GM12878 (cell line): ENCODE results near the gene DNAAF8. TPM values are rescaled to one million over a fixed set of nuclear protein-coding genes. Genes with fewer than 3 reads are reported as not detected.

ENCODE experiments used
- BMI1 ChIP-seq: fragments of 450-650 bp; IDR thresholded peaks from 2 replicates; pipeline ENCODE4 v1.6.1; 2016; ENCODE audit warnings: mild to moderate bottlenecking, moderate library complexity, borderline replicate concordance
- CBX3 ChIP-seq: fragments of 200-600 bp; sonication (generic); IDR thresholded peaks from 2 replicates; pipeline ENCODE4 v1.6.1; 2016; ENCODE audit warnings: low read depth, borderline replicate concordance
- CBX5 ChIP-seq: sonication (generic); IDR thresholded peaks from 2 replicates; pipeline ENCODE4 v1.6.1; 2016; ENCODE audit warnings: low read depth, moderate library complexity, mild to moderate bottlenecking, inconsistent platforms
- DPF2 ChIP-seq: fragments of 450-650 bp; IDR thresholded peaks from 2 replicates; pipeline ENCODE4 v1.6.1; 2017; ENCODE audit warnings: mild to moderate bottlenecking
- EGR1 ChIP-seq, 2 experiments: IDR thresholded peaks; 1 replicate in 1 of 2; 2 replicates in 1 of 2; pipeline ENCODE4 v1.6.1; 2011 to 2012; ENCODE audit warnings: low read depth in 2 of 2, low read length in 2 of 2, borderline replicate concordance in 1 of 2, mild to moderate bottlenecking in 1 of 2, moderate library complexity in 1 of 2
- ETV6 ChIP-seq, 2 experiments: fragments of 450-650 bp in 1 of 2; IDR thresholded peaks in 1 of 2; conservative IDR thresholded peaks in 1 of 2; 2 replicates each; pipeline ENCODE4 v1.6.1; 2014; ENCODE audit warnings: antibody characterized with exemption in 1 of 2, borderline replicate concordance in 1 of 2, low read depth in 1 of 2, mild to moderate bottlenecking in 1 of 2, moderate library complexity in 1 of 2
- GABPA ChIP-seq: IDR thresholded peaks from 2 replicates; pipeline ENCODE4 v1.6.1; 2014; ENCODE audit warnings: antibody characterized with exemption, low read depth, mild to moderate bottlenecking, inconsistent platforms
- GATAD2B ChIP-seq: fragments of 450-650 bp; conservative IDR thresholded peaks from 2 replicates; pipeline ENCODE4 v1.6.1; 2017; ENCODE audit warnings: low read depth, mild to moderate bottlenecking, moderate library complexity
- HDAC6 ChIP-seq: fragments of 200-600 bp; sonication (generic); IDR thresholded peaks from one replicate; pipeline ENCODE4 v1.8.0; 2017; ENCODE audit warnings: antibody characterized with exemption; ENCODE audit not compliant: unreplicated experiment
- MEF2B ChIP-seq: fragments of 450-650 bp; IDR thresholded peaks from 2 replicates; pipeline ENCODE4 v1.6.1; 2018; ENCODE audit warnings: mild to moderate bottlenecking, moderate library complexity; ENCODE audit not compliant: partially characterized antibody, poor library complexity, severe bottlenecking
- MXI1 ChIP-seq: fragments of 150-350 bp; IDR thresholded peaks from 2 replicates; pipeline ENCODE4 v1.6.1; 2011; ENCODE audit warnings: low read depth, mild to moderate bottlenecking, inconsistent platforms, low read length, improper control_type of control experiment
- PBX3 ChIP-seq: IDR thresholded peaks from 2 replicates; pipeline ENCODE4 v1.6.1; 2011; ENCODE audit warnings: mild to moderate bottlenecking, low read depth, low read length, moderate library complexity; ENCODE audit not compliant: insufficient replicate concordance
- POLR2AphosphoS2 ChIP-seq: IDR thresholded peaks from 2 replicates; pipeline ENCODE4 v1.6.1; 2011; ENCODE audit warnings: low read depth, mild to moderate bottlenecking, low read length, improper control_type of control experiment, moderate library complexity
- PRDM15 ChIP-seq: fragments of 450-650 bp; formaldehyde crosslinking; IDR thresholded peaks from 2 replicates; pipeline ENCODE4 v1.4.0; 2020; ENCODE audit warnings: mild to moderate bottlenecking, moderate library complexity
- SREBF1 ChIP-seq: IDR thresholded peaks from 2 replicates; pipeline ENCODE4 v1.6.1; 2012; ENCODE audit warnings: mild to moderate bottlenecking, low read length
- SRF ChIP-seq, 2 experiments: IDR thresholded peaks; 2 replicates each; pipeline ENCODE4 v1.6.1; 2011; ENCODE audit warnings: low read depth in 2 of 2, low read length in 2 of 2, mild to moderate bottlenecking in 1 of 2, moderate library complexity in 1 of 2
- USF2 ChIP-seq: IDR thresholded peaks from 2 replicates; pipeline ENCODE4 v1.6.1; 2011; ENCODE audit warnings: low read depth, low read length, improper control_type of control experiment, borderline replicate concordance
- YBX1 ChIP-seq: fragments of 450-650 bp; IDR thresholded peaks from 2 replicates; pipeline ENCODE4 v1.6.1; 2016; ENCODE audit warnings: antibody characterized with exemption
- ZNF592 ChIP-seq: fragments of 450-650 bp; IDR thresholded peaks from 2 replicates; pipeline ENCODE4 v1.6.1; 2017; ENCODE audit warnings: mild to moderate bottlenecking, moderate library complexity
- polyA plus RNA-seq, 11 experiments: library from polyadenylated mRNA; depleted of rRNA in 4 of 11; unstranded in 6 of 11; stranded (reverse) in 5 of 11; fragments of >200 nt; fragmentation: Nextera tagmentation in 4 of 11; fragmentation: Illumina TruSeq in 1 of 11; extraction: Ambion mirVana in 4 of 11; extraction: Trizol in 1 of 11; gene quantifications; 1 replicate in 1 of 11; 2 replicates in 10 of 11; pipeline versions ENCODE4 v1.2.1 to v1.2.3, GENCODE V29; 2011 to 2016; ENCODE audit warnings: inconsistent platforms in 2 of 11, missing spikeins in 2 of 11, low read depth in 1 of 11
- total RNA-seq, 4 experiments: library from RNA; depleted of rRNA in 3 of 4; stranded (reverse); fragments of >200 nt in 3 of 4; fragmentation: Illumina TruSeq in 1 of 4; extraction: Trizol in 1 of 4; gene quantifications; 2 replicates each; pipeline versions ENCODE4 v1.2.1 to v1.2.3, GENCODE V29; 2013 to 2021

DNAAF8 gene
- total and polyA plus RNA-seq, 10 of the 15 experiments (the other 5 are each of a cell fraction or from before 2014, with no cell fraction given) = 0.01 to 0.78 (median 0.22) TPM; not detected in 2

GRCh38 chr16:4693296-4693955 lies 40.9 kb upstream of the DNAAF8 start, which contains the start of gene NUDT16L1 (continued):
- TF ChIP-seq CBX3 = no peak
- no peak; the same call in 1 of the 2 replicates for TF ChIP-seq GATAD2B
- TF ChIP-seq HDAC6 = no peak
- no peak for TF ChIP-seq MEF2B
- no peak for TF ChIP-seq ZNF592
- TF ChIP-seq ETV6 (conservative IDR thresholded peaks at IDR 0.05 in 1 of 2, IDR thresholded peaks at IDR 0.05 in 1 of 2; ENCODE audit: borderline replicate concordance in 1 of 2, low read depth in 1 of 2) = no peak
- peak; percentile 42 for TF ChIP-seq PBX3
- TF ChIP-seq DPF2 = 0 out of 2 replicates have a peak, but pooled peaks have one; percentile 38
- no peak for TF ChIP-seq USF2
- no peak; a peak in 1 of 4 replicates for TF ChIP-seq SRF (IDR thresholded peaks at IDR 0.05; ENCODE audit: low read depth in 2 of 2, low read length in 2 of 2)
- TF ChIP-seq GABPA = no peak
- peak in 1 of 2 experiments; percentile 77; a peak in 2 of 3 replicates for TF ChIP-seq EGR1 (IDR thresholded peaks at IDR 0.05; ENCODE audit: borderline replicate concordance in 1 of 2, low read depth in 2 of 2, low read length in 2 of 2)
- TF ChIP-seq PRDM15 (CRISPR knock-in tag) = no peak
- no peak for TF ChIP-seq YBX1
- peak; percentile 38; the same call in 1 of the 2 replicates for TF ChIP-seq MXI1
- peak; percentile 66; the same call in 1 of the 2 replicates for TF ChIP-seq POLR2AphosphoS2
- TF ChIP-seq SREBF1 = no peak
- no peak for TF ChIP-seq CBX5
- TF ChIP-seq BMI1 = no peak
